Pericardium fibroblast (primary cell): Measurements from ENCODE around the gene BCS1L. TPM values are rescaled to one million over a fixed set of nuclear protein-coding genes. Genes with fewer than 3 reads are reported as not detected.

ENCODE experiments used
- total RNA-seq: library from RNA; depleted of rRNA; stranded (reverse); fragments of >200 nt; gene quantifications from 2 replicates; pipeline ENCODE4 v1.2.3, GENCODE V29; 2015

BCS1L gene
- total RNA-seq, result 15.8 and 27.7 TPM in 2 replicates

GRCh38 chr2:218659258-218659987 is at the start of gene BCS1L, which contains the start of gene ZNF142:
Gene BCS1L, plus strand, starts transcription at chr2:218659683. Its CDS starts 1,305 bp downstream, at chr2:218660988.
Gene ZNF142, minus strand, starts transcription at chr2:218659623. Its CDS starts 3,194 bp downstream, at chr2:218656429.

GRCh38 chr2:218671654-218672566 is 12.4 kb downstream of the BCS1L start, which contains the start of the genes RNF25 and STK36:
Gene RNF25, minus strand, starts transcription at chr2:218672002. Its CDS starts 32 bp downstream, at chr2:218671970.
Gene STK36, plus strand, starts transcription at chr2:218672086. Its CDS starts 744 bp downstream, at chr2:218672830.

GRCh38 chr2:218710687-218711549 is 51.4 kb downstream of the BCS1L start, which contains the start of gene TTLL4:
Gene TTLL4, plus strand, starts transcription at chr2:218710835. Its CDS starts 26,842 bp downstream, at chr2:218737677.

Other genes with a start within 250 kb of the BCS1L start
- not detected in 2 replicates for gene VIL1, start 240.6 kb upstream of the BCS1L start, total RNA-seq
- 2.9 and 3.6 TPM in 2 replicates for gene USP37, start 91.3 kb upstream of the BCS1L start, total RNA-seq
- 39.3 and 40.7 TPM in 2 replicates for gene CNOT9, start 90.8 kb upstream of the BCS1L start, total RNA-seq
- gene PLCD4, start 51.8 kb upstream of the BCS1L start, total RNA-seq, result 0.94 and 2.7 TPM in 2 replicates
- gene ZNF142, start 60 bp upstream of the BCS1L start, total RNA-seq, result 7.0 and 9.4 TPM in 2 replicates
- 18.0 and 19.5 TPM in 2 replicates for gene RNF25, start 12.3 kb downstream of the BCS1L start, total RNA-seq
- 10.2 and 36.8 TPM in 2 replicates for gene STK36, start 12.4 kb downstream of the BCS1L start, total RNA-seq
- 7.7 and 8.1 TPM in 2 replicates for gene TTLL4, start 51.2 kb downstream of the BCS1L start, total RNA-seq
- 3.7 and 5.6 TPM in 2 replicates for gene CYP27A1, start 122.5 kb downstream of the BCS1L start, total RNA-seq
- not detected in 2 replicates for gene PRKAG3, start 172.1 kb downstream of the BCS1L start, total RNA-seq
- gene WNT6, start 200.1 kb downstream of the BCS1L start, total RNA-seq, result not detected in 2 replicates
- not detected in 2 replicates for gene WNT10A, start 221.2 kb downstream of the BCS1L start, total RNA-seq